HEK293T (cell line): ENCODE data around the gene TGFBI.

Experiments used
- CTBP1 ChIP-seq: fragments of 450-650 bp; IDR thresholded peaks from 2 replicates; pipeline ENCODE4 v1.6.1; 2016; ENCODE audit warnings: borderline replicate concordance
- ELF4 ChIP-seq: fragments of 450-650 bp; IDR thresholded peaks from 2 replicates; pipeline ENCODE4 v1.6.1; 2017; ENCODE audit warnings: antibody characterized with exemption
- NFRKB ChIP-seq: fragments of 450-650 bp; IDR thresholded peaks from 2 replicates; pipeline ENCODE4 v1.6.1; 2016; ENCODE audit warnings: mild to moderate bottlenecking, moderate library complexity
- SP1 ChIP-seq: fragments of 450-650 bp; IDR thresholded peaks from 2 replicates; pipeline ENCODE4 v1.6.1; 2017
- TARDBP ChIP-seq: fragments of 450-650 bp; IDR thresholded peaks from 2 replicates; pipeline ENCODE4 v1.6.1; 2016

DNA sequence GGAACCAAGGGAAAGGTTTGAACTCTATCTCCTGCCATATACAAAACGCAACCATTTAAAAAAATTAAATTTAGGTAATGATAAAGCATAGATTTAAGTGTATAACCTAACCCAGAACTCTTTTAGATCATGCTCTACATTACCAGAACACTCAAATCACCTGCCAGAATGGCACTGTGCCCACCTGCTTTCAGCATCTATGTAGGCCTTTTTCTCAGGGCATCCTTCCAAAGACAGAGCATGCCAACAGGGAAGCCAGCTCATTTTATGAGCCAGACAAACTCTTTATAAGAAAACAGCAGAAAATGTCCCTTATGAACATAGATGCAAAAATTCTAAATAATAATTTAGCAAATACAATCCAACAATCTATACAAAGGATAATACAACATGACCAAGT, 55.9 kb downstream of the TGFBI start:
- TF ChIP-seq ELF4 (no peak), NFRKB (no peak), TARDBP (no peak), SP1 (no peak), CTBP1 (no peak)
